Activated CD4-positive, alpha-beta T cell treated with anti-CD3 and anti-CD28 coated beads, Interleukin-2, amount 10 ng/mL, durations not matched to agents 7 days and 5 days (primary cell): ENCODE measurements around the gene GPC3. TPM values are rescaled to one million over a fixed set of nuclear protein-coding genes. Genes with fewer than 3 reads are reported as not detected.
"Not testable (repeated sequence)": the region's sequence is repeated elsewhere in the genome, so short reads cannot be mapped to it uniquely, and the experiment has no call there.

Experiments
- CTCF ChIA-PET: fragments of 350-600 bp; sonication (Branson Sonifier 250); formaldehyde crosslinking; loops from one replicate; lab custom pipeline; 2021; ENCODE audit warnings: antibody characterized with exemption; lab: Charles Lee
- POLR2A ChIA-PET: fragments of 350-600 bp; sonication (Branson Sonifier 250); formaldehyde crosslinking; loops from one replicate; lab custom pipeline; 2021; ENCODE audit warnings: antibody characterized with exemption; lab: Charles Lee
- DNase-seq: peaks from one replicate; pipeline ENCODE4 v3.0.0-alpha.2; 2020
- H3K27ac Mint-ChIP-seq: one replicate; pipeline ENCODE4 v1.8.0; 2021; ENCODE audit warnings: mild to moderate bottlenecking, moderate library complexity, mixed read lengths
- H3K27me3 Mint-ChIP-seq: one replicate; pipeline ENCODE4 v1.8.0; 2021; ENCODE audit warnings: mixed read lengths
- H3K36me3 Mint-ChIP-seq: one replicate; pipeline ENCODE4 v1.8.0; 2021; ENCODE audit warnings: low read depth, mixed read lengths
- H3K4me1 Mint-ChIP-seq: one replicate; pipeline ENCODE4 v1.8.0; 2021; ENCODE audit warnings: mixed read lengths
- H3K4me3 Mint-ChIP-seq: one replicate; pipeline ENCODE4 v1.8.0; 2021; ENCODE audit warnings: mild to moderate bottlenecking, moderate library complexity, mixed read lengths
- H3K9me3 Mint-ChIP-seq: one replicate; pipeline ENCODE4 v1.8.0; 2021; ENCODE audit warnings: mixed read lengths
- total RNA-seq, 2 experiments: library from RNA; stranded (reverse); gene quantifications; one replicate each; pipeline ENCODE4 v1.2.3, GENCODE V29; 2021

GPC3 gene
- total RNA-seq, 2 experiments from 2014 or later = 0.81 to 1.0 TPM

DNA sequence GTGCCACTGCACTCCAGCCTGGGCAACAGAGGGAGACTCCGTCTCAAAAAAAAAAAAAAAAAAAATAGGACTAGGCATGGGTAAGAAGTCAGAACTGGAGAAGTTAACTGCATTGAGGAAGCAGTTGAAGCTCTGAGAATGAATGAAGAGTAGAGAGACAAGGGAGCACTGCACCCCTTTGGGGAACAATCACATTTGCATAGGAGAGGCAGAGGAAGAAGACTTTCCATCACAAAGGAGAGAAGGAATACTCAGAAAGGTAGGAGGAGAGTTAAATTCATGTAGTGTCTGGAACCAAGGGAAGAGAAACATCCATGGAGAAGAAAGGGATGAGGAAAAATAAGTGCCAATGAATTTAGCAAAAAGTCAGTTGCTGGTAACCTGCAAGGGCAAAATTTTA, 72.4 kb downstream of the GPC3 start:
- Mint-ChIP-seq H3K9me3 (no peaks in the 10 kb centered on the region), H3K27me3 (no peaks in the 10 kb centered on the region), H3K27ac (no peak overlapping the region), H3K4me3 (no peak overlapping the region), H3K4me1 (no peaks in the 10 kb centered on the region), H3K36me3 (no peaks in the 10 kb centered on the region)
- ChIA-PET POLR2A (interaction anchor here (0.6 kb wide), 1 partner anchor 8 kb away, joined by 4 read pairs; no protein-coding TSS in a partner anchor), CTCF (interaction anchor here (0.8 kb wide), 1 partner anchor 119 kb away, joined by 3 read pairs; no protein-coding TSS in a partner anchor)
- no peak for DNase-seq

DNA sequence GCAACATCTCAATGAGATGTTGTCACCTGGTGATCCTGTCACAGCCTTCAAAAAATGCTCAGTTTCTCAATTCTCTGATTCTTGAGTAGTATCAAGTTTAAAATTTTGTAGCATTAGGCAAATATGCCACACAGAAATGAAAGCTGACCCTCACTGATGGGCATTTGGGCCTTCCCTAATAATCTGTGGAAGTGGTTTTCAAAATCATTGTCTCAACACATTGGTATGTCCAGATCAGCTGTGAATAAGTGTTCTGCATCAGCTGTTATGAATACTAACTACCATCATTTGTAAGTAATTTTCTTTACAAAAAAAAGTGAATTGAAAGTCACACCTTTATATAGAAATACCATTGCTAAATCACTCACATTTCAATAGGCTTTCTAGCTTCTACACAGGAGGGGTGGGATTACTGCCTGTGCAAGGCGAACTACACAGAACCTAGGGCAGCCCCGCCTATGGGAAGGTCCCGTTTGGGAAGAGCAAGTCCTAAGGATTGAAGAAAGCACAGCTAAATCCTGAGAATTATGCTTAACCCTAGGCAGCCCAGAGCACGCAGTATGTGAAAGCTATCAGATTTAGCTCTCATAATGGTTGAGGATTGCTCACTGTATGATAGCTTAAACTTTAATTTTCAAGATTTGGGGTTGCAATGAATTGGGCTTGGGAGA, 73.4 kb downstream of the GPC3 start:
- no peaks in the 10 kb centered on the region for H3K9me3 Mint-ChIP-seq
- DNase-seq = no peak
- ChIA-PET CTCF (interaction anchor here (0.6 to 2.1 kb wide), 4 partner anchors 9 to 137 kb away, joined by 4 read pairs; no protein-coding TSS in a partner anchor), POLR2A (interaction anchor here (0.6 kb wide), 1 partner anchor 7 kb away, joined by 4 read pairs; no protein-coding TSS in a partner anchor)
- H3K27me3 Mint-ChIP-seq = no peaks in the 10 kb centered on the region
- H3K4me3 Mint-ChIP-seq = no peak overlapping the region
- no peaks in the 10 kb centered on the region for H3K36me3 Mint-ChIP-seq
- H3K27ac Mint-ChIP-seq = no peak overlapping the region
- H3K4me1 Mint-ChIP-seq = no peaks in the 10 kb centered on the region

DNA sequence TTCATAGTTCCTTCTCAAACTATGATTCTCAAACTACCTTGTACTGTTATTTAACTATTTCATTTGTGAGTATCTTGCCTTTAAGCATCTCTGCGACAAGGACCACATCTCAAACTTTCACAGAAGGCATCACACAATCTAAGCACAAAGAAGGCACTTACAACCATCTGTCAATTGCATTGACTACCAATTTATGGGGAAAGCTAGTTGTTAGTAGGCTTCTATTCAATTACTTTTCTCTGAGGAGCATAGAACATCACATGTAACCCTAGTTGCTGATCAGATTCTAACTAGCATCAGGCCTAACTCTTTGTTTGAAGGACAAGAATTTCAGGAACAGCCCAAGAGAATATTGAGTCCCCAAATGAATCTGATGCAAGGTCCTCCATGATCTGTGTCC, 74.9 kb downstream of the GPC3 start:
- Mint-ChIP-seq H3K36me3 (no peaks in the 10 kb centered on the region), H3K9me3 (no peaks in the 10 kb centered on the region), H3K27ac (no peak overlapping the region), H3K4me3 (no peak overlapping the region), H3K27me3 (no peaks in the 10 kb centered on the region), H3K4me1 (no peaks in the 10 kb centered on the region)
- ChIA-PET POLR2A (no interaction called here), CTCF (interaction anchor here (2.1 kb wide), 1 partner anchor 10 kb away, joined by 4 read pairs; no protein-coding TSS in a partner anchor)
- DNase-seq = no peak

DNA sequence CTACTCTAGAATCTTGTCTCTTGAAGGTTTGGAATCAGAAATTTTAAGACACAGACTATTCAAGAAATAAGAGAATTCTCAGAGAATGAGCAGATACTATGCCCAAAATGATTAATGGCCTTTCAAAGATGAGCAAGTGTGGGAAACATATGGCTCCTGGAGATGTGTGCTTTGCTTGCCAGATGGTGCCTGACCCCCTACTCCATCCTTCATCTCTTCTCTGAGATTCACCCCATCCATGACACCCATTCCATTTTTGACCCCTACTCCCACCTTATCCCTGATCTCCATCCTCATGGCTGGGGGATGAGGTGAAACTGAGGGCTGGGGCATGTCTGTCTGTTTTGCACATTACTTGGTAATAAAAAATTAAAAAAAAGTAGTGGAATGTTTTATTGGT, 75.5 kb downstream of the GPC3 start:
- Mint-ChIP-seq H3K4me3 (no peak overlapping the region), H3K36me3 (no peaks in the 10 kb centered on the region), H3K27me3 (no peaks in the 10 kb centered on the region), H3K9me3 (no peaks in the 10 kb centered on the region), H3K4me1 (no peaks in the 10 kb centered on the region), H3K27ac (no peak overlapping the region)
- DNase-seq = no peak
- ChIA-PET POLR2A (no interaction called here), CTCF (interaction anchor here (2.1 kb wide), 1 partner anchor 11 kb away, joined by 4 read pairs; no protein-coding TSS in a partner anchor)

DNA sequence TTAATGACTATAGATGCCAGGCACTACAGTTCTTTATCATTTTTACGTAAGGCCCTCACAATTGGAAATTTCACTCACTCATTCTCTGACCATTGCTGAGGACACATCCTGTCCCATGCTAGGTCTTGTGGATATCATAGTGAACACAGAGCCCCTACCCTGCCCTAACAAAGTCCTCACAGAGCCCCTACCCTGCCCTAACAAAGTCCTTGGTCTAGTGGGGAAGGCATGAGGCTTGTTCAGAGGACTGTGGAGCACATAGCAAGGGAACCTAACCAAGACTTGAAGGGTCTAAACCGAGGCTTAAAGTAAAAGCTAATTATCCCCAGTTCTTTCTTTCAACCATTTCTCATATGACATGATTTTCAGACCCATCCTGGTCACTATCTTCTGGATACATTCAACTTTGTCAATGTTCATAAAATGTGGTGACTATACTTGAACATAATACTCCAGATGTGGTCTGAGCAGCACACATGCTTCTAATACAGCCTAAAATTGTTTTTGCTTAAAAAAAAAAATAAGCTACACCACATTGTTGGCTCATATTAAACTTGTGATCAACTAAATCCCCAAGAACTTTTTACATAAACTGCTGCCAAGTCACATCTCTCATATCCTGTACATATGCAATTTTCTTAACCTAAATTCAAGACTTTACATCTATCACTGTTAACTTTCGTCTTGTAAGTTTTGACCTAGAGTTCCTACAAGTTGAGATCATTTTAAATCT, 77.0 kb downstream of the GPC3 start:
- Mint-ChIP-seq H3K36me3 (no peaks in the 10 kb centered on the region), H3K4me3 (no peak overlapping the region), H3K27ac (no peak overlapping the region), H3K4me1 (no peaks in the 10 kb centered on the region), H3K9me3 (no peaks in the 10 kb centered on the region), H3K27me3 (peaks cover 2% of the 10 kb centered on the region)
- POLR2A ChIA-PET = no interaction called here
- CTCF ChIA-PET = no interaction called here
- DNase-seq = no peak

DNA sequence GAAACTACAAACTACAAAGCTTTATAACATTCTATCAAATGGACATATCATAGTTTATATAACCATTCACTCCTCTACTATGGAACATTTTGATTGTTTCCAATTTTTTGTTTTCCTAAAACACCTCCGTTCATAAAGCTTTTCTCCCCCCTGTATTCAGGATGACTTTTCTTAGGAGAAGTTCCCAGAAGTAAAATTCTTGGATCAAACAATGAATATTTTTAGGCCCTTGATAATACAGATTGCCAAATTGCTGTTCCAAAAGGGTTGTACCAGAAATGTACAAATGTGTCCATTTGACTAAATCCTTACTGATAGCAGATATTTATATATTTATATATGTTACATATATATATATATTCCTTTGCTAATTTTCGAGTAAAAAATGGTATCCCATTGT, 77.8 kb downstream of the GPC3 start:
- POLR2A ChIA-PET = no interaction called here
- DNase-seq = no peak
- no peaks in the 10 kb centered on the region for H3K36me3 Mint-ChIP-seq
- H3K27me3 Mint-ChIP-seq = peaks cover 2% of the 10 kb centered on the region
- H3K9me3 Mint-ChIP-seq = no peaks in the 10 kb centered on the region
- H3K27ac Mint-ChIP-seq = no peak overlapping the region
- H3K4me3 Mint-ChIP-seq = no peak overlapping the region
- H3K4me1 Mint-ChIP-seq = no peaks in the 10 kb centered on the region
- CTCF ChIA-PET = no interaction called here

DNA sequence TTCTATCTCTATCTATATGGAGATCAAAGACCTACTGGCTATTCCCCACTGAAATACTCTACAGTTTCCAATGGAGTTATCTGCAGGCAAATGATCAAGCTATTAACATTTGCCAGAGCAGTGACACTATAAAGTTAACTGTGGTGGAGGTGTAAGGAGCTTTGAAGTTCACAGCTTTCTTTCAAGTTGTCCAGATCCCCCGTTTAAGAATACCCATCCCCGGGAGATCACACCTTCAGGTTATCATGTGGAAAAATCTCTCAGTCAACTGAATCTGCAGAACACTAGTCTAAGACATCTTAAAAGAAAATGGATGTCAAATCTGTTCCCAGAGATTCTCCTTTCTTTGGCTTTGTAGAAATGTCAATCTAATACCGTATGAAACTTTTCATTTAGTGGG, 80.1 kb downstream of the GPC3 start:
- POLR2A ChIA-PET = no interaction called here
- DNase-seq = no peak

DNA sequence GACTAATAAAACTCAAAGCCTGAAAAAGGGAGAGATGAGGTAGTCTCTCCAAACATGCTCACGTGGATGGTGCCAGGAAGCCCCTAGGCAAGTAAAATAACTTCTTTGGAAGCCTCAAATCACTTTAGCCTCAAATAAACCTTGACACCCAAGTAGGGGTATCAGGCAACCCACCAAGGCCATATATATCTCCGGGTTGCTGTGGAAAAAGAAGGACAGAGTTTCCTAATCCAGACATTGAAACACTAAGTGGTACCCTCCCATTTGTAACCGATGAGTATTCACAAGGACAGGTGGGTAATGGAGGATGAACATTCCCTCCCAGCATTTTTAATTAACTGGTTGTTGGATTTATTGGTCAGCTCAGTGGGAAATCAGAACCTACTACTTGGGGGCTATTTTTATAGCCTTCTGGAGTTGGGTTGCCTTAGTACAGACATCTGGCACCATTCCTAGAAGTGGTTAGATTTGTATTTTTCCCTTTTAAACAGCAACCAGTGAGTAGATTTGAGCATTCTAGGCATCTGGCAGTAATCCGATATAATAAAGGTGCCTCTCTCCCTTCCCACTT, 87.7 kb downstream of the GPC3 start:
- DNase-seq = no peak
- ChIA-PET POLR2A (no interaction called here), CTCF (no interaction called here)
- Mint-ChIP-seq H3K36me3 (no peaks in the 10 kb centered on the region), H3K4me1 (no peaks in the 10 kb centered on the region), H3K9me3 (no peaks in the 10 kb centered on the region), H3K27ac (no peak overlapping the region), H3K27me3 (no peaks in the 10 kb centered on the region), H3K4me3 (no peak overlapping the region)

More for the DNA sequence above, 80.1 kb downstream of the GPC3 start:
- no peak overlapping the region for H3K4me3 Mint-ChIP-seq
- no peak overlapping the region for H3K27ac Mint-ChIP-seq
- peaks cover 2% of the 10 kb centered on the region for H3K27me3 Mint-ChIP-seq
- CTCF ChIA-PET = no interaction called here
- H3K9me3 Mint-ChIP-seq = no peaks in the 10 kb centered on the region
- H3K36me3 Mint-ChIP-seq = no peaks in the 10 kb centered on the region
- no peaks in the 10 kb centered on the region for H3K4me1 Mint-ChIP-seq

DNA sequence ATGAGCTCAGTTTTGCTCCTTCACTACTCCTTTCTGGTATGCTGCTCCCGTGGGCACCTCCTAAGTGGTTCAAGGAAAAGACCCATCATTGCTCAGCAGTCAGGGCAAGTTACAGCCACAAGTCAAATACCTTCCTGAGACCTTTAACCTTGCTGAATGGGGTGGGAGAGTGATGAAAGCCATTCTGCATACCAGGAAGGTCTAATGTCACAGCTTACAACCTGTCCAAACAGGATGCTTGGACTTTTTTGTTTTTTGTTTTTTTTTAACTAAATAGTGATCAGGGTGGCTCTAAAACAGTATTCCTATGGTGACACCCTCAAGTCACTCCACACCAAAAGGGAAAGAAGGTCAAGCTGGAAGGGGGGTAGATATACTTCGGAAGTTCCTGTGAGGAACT, 93.1 kb downstream of the GPC3 start:
- Mint-ChIP-seq H3K27me3 (no peaks in the 10 kb centered on the region), H3K4me3 (no peak overlapping the region), H3K4me1 (no peaks in the 10 kb centered on the region), H3K9me3 (no peaks in the 10 kb centered on the region), H3K36me3 (no peaks in the 10 kb centered on the region), H3K27ac (no peak overlapping the region)
- CTCF ChIA-PET = no interaction called here
- no peak for DNase-seq
- POLR2A ChIA-PET = interaction anchor here (0.7 kb wide), 1 partner anchor 115 kb away, joined by 4 read pairs; no protein-coding TSS in a partner anchor

DNA sequence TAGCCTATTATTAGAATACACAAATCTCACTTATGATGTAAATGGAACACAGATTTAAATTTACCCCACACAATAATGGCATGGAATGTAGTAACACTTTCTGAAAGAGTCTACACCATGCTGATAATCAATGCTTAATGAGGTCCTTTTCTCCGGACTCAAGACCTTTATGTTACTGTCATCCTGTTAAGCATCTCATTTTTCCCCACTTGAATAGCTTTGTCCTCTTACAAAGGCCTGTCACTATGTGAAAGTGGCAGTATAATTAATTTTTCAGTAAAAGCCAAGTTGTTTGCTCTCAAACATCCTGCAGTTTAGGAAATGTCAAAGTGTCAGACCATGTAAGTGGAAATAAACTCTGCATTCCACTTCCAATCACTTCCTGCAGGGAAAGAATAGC, 96.4 kb downstream of the GPC3 start:
- H3K27me3 Mint-ChIP-seq = no peaks in the 10 kb centered on the region
- ChIA-PET CTCF (no interaction called here), POLR2A (no interaction called here)
- H3K9me3 Mint-ChIP-seq = no peaks in the 10 kb centered on the region
- no peak for DNase-seq
- no peaks in the 10 kb centered on the region for H3K4me1 Mint-ChIP-seq
- no peak overlapping the region for H3K4me3 Mint-ChIP-seq
- no peak overlapping the region for H3K27ac Mint-ChIP-seq
- no peaks in the 10 kb centered on the region for H3K36me3 Mint-ChIP-seq

DNA sequence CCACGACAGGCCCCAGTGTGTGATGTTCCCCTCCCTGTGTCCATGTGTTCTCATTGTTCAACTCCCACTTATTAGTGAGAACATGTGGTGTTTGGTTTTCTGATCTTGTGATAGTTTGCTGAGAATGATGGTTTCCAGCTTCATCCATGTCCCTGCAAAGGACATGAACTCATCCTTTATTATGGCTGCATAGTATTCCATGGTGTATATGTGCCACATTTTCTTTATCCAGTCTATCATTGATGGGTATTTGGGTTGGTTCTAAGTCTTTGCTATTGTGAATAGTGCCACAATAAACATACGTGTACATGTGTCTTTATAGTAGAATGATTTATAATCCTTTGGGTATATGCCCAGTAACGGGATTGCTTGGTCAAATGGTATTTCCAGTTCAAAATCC, 97.3 kb downstream of the GPC3 start:
- H3K27me3 Mint-ChIP-seq, H3K4me3 Mint-ChIP-seq, CTCF ChIA-PET, DNase-seq, H3K9me3 Mint-ChIP-seq, H3K36me3 Mint-ChIP-seq, H3K4me1 Mint-ChIP-seq, POLR2A ChIA-PET, H3K27ac Mint-ChIP-seq: not testable (repeated sequence)

DNA sequence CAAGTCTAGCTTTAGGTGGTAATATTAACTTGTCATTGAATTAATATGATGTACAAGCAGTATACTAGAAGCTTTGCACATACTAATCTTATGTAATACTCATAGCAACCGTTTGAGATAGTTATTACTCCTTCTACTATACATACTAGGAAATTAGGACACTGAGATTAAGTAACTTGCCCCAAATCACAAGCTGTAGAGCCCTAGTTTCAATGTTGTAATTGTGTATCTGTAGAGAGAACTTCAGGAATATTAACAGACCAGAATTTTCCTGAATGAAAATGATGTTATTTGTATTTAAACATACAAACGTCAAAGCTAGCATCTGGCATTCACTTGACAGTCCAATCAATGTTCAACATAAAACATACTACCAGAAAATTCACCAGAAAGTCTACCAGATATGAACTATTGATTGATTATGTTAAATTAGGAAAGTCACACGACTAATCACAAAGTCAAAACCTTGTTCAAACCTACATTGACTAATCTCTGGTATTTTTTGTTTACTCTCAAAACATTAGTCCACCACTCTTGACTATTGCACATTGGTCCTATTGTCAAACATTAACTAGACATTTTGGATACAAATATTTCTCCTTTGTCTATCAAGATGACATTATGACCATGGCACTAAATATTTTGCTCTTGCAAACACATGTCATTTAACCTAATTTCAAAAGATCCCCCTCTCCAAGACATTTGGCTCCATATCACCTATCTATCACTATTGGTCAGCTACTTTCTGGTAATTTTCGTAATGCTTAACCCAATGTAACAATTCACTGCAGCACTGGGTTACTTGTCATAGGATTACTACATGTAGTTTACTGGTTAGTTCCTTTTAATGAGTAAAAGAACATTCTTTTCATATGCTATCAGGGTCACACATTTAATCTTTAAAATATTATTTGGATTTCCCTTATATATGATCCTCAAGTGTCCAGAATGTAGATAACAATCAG, 100.7 kb downstream of the GPC3 start:
- ChIA-PET POLR2A (no interaction called here), CTCF (interaction anchor here (1.4 kb wide), 1 partner anchor 15 kb away, joined by 3 read pairs; no protein-coding TSS in a partner anchor)
- H3K27ac Mint-ChIP-seq = no peak overlapping the region
- no peaks in the 10 kb centered on the region for H3K9me3 Mint-ChIP-seq
- no peaks in the 10 kb centered on the region for H3K4me1 Mint-ChIP-seq
- H3K36me3 Mint-ChIP-seq = no peaks in the 10 kb centered on the region
- no peak for DNase-seq
- no peak overlapping the region for H3K4me3 Mint-ChIP-seq
- peaks cover 2% of the 10 kb centered on the region for H3K27me3 Mint-ChIP-seq
